ENCODE results near the gene UBE2C.
A peak's percentile ranks its signal among the peaks of the same experiment; 100 is the strongest.
"Not testable (repeated sequence)": the region's sequence is repeated elsewhere in the genome, so short reads cannot be mapped to it uniquely, and the experiment has no call there.

Gene UBE2C

GRCh38 chr20:45812157-45813005, at the start of gene UBE2C:
Gene UBE2C (plus strand): TSS chr20:45812644. CDS start chr20:45812696, 52 bp downstream.
- DNase-seq, result peak; percentile 95 to 97

GRCh38 chr20:45764618-45765282, 47.7 kb upstream of the UBE2C start:
- not testable (repeated sequence) for DNase-seq

GRCh38 chr20:45765307-45765875, 47.1 kb upstream of the UBE2C start:
- no peak for DNase-seq

- DNase-seq, result no peak
Measured at GRCh38 chr20:45765980-45766379, 46.5 kb upstream of the UBE2C start.

- no peak for DNase-seq
Measured at GRCh38 chr20:45768479-45768878, 44.0 kb upstream of the UBE2C start.

- peak; percentile 72 to 84 for DNase-seq
Measured at GRCh38 chr20:45771182-45771759, 41.2 kb upstream of the UBE2C start.

- DNase-seq, result no peak
Measured at GRCh38 chr20:45772693-45773092, 39.8 kb upstream of the UBE2C start.

- DNase-seq, result no peak
Measured at GRCh38 chr20:45774945-45775344, 37.5 kb upstream of the UBE2C start.

- DNase-seq, result no peak
Measured at GRCh38 chr20:45775411-45775810, 37.0 kb upstream of the UBE2C start.

GRCh38 chr20:45776931-45777330, 35.5 kb upstream of the UBE2C start:
- DNase-seq, result no peak

- DNase-seq, result no peak
Measured at GRCh38 chr20:45779011-45779915, 33.2 kb upstream of the UBE2C start.

- DNase-seq, result no peak
Measured at GRCh38 chr20:45780159-45780558, 32.3 kb upstream of the UBE2C start.

GRCh38 chr20:45781391-45781931, 31.0 kb upstream of the UBE2C start:
- no peak for DNase-seq

- DNase-seq, result no peak
Measured at GRCh38 chr20:45782890-45783289, 29.6 kb upstream of the UBE2C start.

- DNase-seq, result no peak
Measured at GRCh38 chr20:45783656-45784294, 28.7 kb upstream of the UBE2C start.

GRCh38 chr20:45788351-45788750, 24.1 kb upstream of the UBE2C start:
- no peak for DNase-seq

- DNase-seq, result peak in 1 of 2 donors; percentile 21
Measured at GRCh38 chr20:45792317-45793118, 19.9 kb upstream of the UBE2C start.

GRCh38 chr20:45796337-45797065, 15.9 kb upstream of the UBE2C start:
- no peak for DNase-seq

GRCh38 chr20:45797510-45797909, 14.9 kb upstream of the UBE2C start:
- not testable (repeated sequence) for DNase-seq

GRCh38 chr20:45797955-45798354, 14.5 kb upstream of the UBE2C start:
- DNase-seq, result not testable (repeated sequence)

Data from CD4-positive, alpha-beta T cell treated with Interferon alpha-2 for 1 hour (primary cell).